GM19455 (cell line): ENCODE measurements around the gene PTP4A2.
"Not testable (repeated sequence)": the region's sequence is repeated elsewhere in the genome, so short reads cannot be mapped to it uniquely, and the experiment has no call there.

Source experiments
- ATAC-seq: cut with Tn5 transposase; IDR thresholded peaks from one replicate; pipeline ENCODE4 v1.9.1; 2021; ENCODE audit not compliant: unreplicated experiment

PTP4A2 gene

GRCh38 chr1:31926252-31926651 is 11.9 kb downstream of the PTP4A2 start:
- no peak for ATAC-seq

- not testable (repeated sequence) for ATAC-seq
Measured at GRCh38 chr1:31925824-31926223, 12.3 kb downstream of the PTP4A2 start.

- no peak for ATAC-seq
Measured at GRCh38 chr1:31924839-31925238, 13.3 kb downstream of the PTP4A2 start.

- ATAC-seq, result no peak
Measured at GRCh38 chr1:31923901-31924535, 14.2 kb downstream of the PTP4A2 start.

- ATAC-seq, result no peak
Measured at GRCh38 chr1:31920956-31921355, 17.2 kb downstream of the PTP4A2 start.

- ATAC-seq, result no peak
Measured at GRCh38 chr1:31919591-31919990, 18.6 kb downstream of the PTP4A2 start.

GRCh38 chr1:31915438-31915837 is 22.7 kb downstream of the PTP4A2 start:
- no peak for ATAC-seq

- ATAC-seq, result no peak
Measured at GRCh38 chr1:31913968-31914367, 24.2 kb downstream of the PTP4A2 start.

GRCh38 chr1:31912839-31913239 is 25.3 kb downstream of the PTP4A2 start:
- ATAC-seq, result no peak

GRCh38 chr1:31911994-31912780 is 26.0 kb downstream of the PTP4A2 start:
- ATAC-seq, result no peak

GRCh38 chr1:31910933-31911332 is 27.2 kb downstream of the PTP4A2 start:
- no peak for ATAC-seq

- no peak for ATAC-seq
Measured at GRCh38 chr1:31909691-31910090, 28.5 kb downstream of the PTP4A2 start.

GRCh38 chr1:31906557-31906956 is 31.6 kb downstream of the PTP4A2 start:
- no peak for ATAC-seq

- no peak for ATAC-seq
Measured at GRCh38 chr1:31905681-31906080, 32.5 kb downstream of the PTP4A2 start.

- no peak for ATAC-seq
Measured at GRCh38 chr1:31905093-31905509, 33.1 kb downstream of the PTP4A2 start.

- ATAC-seq, result no peak
Measured at GRCh38 chr1:31904339-31905092, 33.7 kb downstream of the PTP4A2 start.

- no peak for ATAC-seq
Measured at GRCh38 chr1:31902510-31902860, 35.7 kb downstream of the PTP4A2 start.

GRCh38 chr1:31901838-31902509 is 36.2 kb downstream of the PTP4A2 start:
- no peak for ATAC-seq

- no peak for ATAC-seq
Measured at GRCh38 chr1:31900790-31901189, 37.4 kb downstream of the PTP4A2 start.

- ATAC-seq, result no peak
Measured at GRCh38 chr1:31897526-31898100, 40.6 kb downstream of the PTP4A2 start.
